Calu3 (cell line): ENCODE measurements around the gene PAPPA2. TPM values are rescaled to one million over a fixed set of nuclear protein-coding genes. Genes with fewer than 3 reads are reported as not detected.

Experiments
- BruUV-seq: library from RNA; stranded (reverse); fragments of 400-500 nt; replicated peaks from 2 replicates; lab custom pipeline; 2021; lab: Mats Ljungman, UMichigan
- CTCF ChIA-PET: fragments of 300-600 bp; sonication (Branson Sonifier 250); formaldehyde crosslinking; loops from one replicate; lab custom pipeline; 2022; ENCODE audit warnings: antibody characterized with exemption; lab: Charles Lee
- DNase-seq: peaks from one replicate; pipeline ENCODE4 v3.0.0; 2022
- H3K27ac Mint-ChIP-seq: one replicate; pipeline ENCODE4 v1.8.0; 2022; ENCODE audit warnings: mixed read lengths; ENCODE audit not compliant: unreplicated experiment
- H3K27me3 Mint-ChIP-seq: one replicate; pipeline ENCODE4 v1.8.0; 2022; ENCODE audit warnings: mixed read lengths; ENCODE audit not compliant: unreplicated experiment
- H3K36me3 Mint-ChIP-seq: one replicate; pipeline ENCODE4 v1.8.0; 2022; ENCODE audit warnings: mild to moderate bottlenecking, moderate library complexity, mixed read lengths; ENCODE audit not compliant: insufficient read depth, unreplicated experiment
- H3K4me1 Mint-ChIP-seq: one replicate; pipeline ENCODE4 v1.8.0; 2022; ENCODE audit warnings: mild to moderate bottlenecking, low read depth, mixed read lengths; ENCODE audit not compliant: unreplicated experiment
- H3K4me3 Mint-ChIP-seq: one replicate; pipeline ENCODE4 v1.8.0; 2022; ENCODE audit warnings: mild to moderate bottlenecking, low read depth, moderate library complexity, mixed read lengths; ENCODE audit not compliant: unreplicated experiment
- H3K9me3 Mint-ChIP-seq: one replicate; pipeline ENCODE4 v1.8.0; 2022; ENCODE audit warnings: low read depth, mixed read lengths; ENCODE audit not compliant: unreplicated experiment
- intact Hi-C: fragments of 100-400 bp; cut with micrococcal nuclease; formaldehyde crosslinking; loops from one replicate; pipeline ENCODE4 v1.10.0; 2022; ENCODE audit not compliant: unreplicated experiment
- total RNA-seq: library from RNA; stranded (reverse); gene quantifications from 2 replicates; pipeline ENCODE4 v1.2.3, GENCODE V29; 2022
- TF ChIP-seq, protein P1 (sequence below): fragments of 200-600 bp; IDR thresholded peaks from one replicate; pipeline ENCODE4 v1.8.0; 2022; ENCODE audit warnings: antibody characterized with exemption; ENCODE audit not compliant: unreplicated experiment

Gene PAPPA2
- total RNA-seq, 1 experiment from 2014 or later = 0.14 TPM

DNA sequence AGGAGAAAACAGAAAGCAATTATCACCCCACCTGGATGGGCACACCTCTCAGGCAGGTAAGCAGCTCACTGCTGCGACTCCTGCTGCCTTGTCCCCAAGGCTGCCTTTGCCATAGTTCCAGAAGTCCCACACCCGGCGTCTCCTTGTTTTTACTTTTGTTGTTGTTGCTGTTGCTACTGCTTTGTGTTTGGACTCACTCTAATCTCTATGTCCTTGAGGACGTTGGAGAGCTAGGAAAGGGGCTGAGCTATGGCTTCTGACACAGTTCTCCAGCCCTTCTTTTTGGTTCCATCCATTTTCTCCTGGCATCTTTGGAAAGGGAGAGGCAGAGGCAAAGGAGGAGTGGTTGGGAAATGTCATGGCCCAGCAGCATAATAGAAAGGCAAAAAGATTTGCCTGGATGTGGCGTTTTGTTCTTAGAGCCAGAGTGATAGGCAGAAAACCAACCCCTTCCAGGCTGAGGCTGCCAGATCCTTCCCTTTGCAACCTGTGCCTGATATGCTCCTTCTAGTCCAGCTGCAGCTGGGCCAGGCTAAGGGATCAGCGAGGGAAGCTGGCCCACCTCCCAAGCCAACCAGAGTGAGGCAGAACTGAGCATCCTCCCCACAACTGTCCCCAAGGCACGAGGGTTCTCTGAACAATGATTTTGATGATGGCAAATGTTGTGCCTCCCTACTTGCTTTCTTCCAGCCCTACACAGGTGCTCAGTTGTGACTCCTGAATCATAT is 430.8 kb downstream of the PAPPA2 start:
- BruUV-seq = no TSS peak
- Mint-ChIP-seq H3K4me1 (peaks cover 10% of the 10 kb centered on the region), H3K4me3 (no peak overlapping the region), H3K9me3 (no peaks in the 10 kb centered on the region), H3K27me3 (peaks cover 84% of the 10 kb centered on the region), H3K27ac (no peak overlapping the region), H3K36me3 (no peaks in the 10 kb centered on the region)
- intact Hi-C loops = no loop called here
- CTCF ChIA-PET = interaction anchor here (1.1 kb wide), 1 partner anchor 326 kb away, joined by 3 read pairs; no protein-coding TSS in a partner anchor
- DNase-seq = no peak
- TF ChIP-seq, protein P1, sequence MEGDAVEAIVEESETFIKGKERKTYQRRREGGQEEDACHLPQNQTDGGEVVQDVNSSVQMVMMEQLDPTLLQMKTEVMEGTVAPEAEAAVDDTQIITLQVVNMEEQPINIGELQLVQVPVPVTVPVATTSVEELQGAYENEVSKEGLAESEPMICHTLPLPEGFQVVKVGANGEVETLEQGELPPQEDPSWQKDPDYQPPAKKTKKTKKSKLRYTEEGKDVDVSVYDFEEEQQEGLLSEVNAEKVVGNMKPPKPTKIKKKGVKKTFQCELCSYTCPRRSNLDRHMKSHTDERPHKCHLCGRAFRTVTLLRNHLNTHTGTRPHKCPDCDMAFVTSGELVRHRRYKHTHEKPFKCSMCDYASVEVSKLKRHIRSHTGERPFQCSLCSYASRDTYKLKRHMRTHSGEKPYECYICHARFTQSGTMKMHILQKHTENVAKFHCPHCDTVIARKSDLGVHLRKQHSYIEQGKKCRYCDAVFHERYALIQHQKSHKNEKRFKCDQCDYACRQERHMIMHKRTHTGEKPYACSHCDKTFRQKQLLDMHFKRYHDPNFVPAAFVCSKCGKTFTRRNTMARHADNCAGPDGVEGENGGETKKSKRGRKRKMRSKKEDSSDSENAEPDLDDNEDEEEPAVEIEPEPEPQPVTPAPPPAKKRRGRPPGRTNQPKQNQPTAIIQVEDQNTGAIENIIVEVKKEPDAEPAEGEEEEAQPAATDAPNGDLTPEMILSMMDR = no peak

DNA sequence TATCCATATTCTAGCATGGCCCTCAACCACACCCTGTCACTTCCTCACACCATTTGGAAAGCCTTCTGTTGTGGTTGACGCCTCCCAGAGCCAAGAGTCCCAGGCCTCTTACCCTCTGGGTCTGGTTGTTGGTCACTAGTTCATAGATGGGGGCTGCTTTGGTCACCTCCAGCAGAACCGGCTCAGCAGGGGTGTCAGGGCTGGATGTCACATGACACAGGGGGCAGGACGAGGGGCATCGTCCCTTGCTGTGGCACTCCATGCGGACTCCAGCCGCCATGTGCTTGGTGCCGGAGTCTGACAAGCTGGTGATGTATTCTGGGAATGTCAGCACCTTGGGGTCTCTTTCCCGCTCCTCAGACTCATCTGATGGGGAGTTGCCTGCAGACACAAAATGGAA is 431.5 kb downstream of the PAPPA2 start:
- peaks cover 88% of the 10 kb centered on the region for H3K27me3 Mint-ChIP-seq
- TF ChIP-seq, protein P1 = no peak

More for the DNA sequence above, 431.5 kb downstream of the PAPPA2 start:
- Mint-ChIP-seq H3K27ac (no peak overlapping the region), H3K9me3 (no peaks in the 10 kb centered on the region), H3K36me3 (no peaks in the 10 kb centered on the region), H3K4me1 (peaks cover 10% of the 10 kb centered on the region), H3K4me3 (no peak overlapping the region)
- CTCF ChIA-PET = no interaction called here
- BruUV-seq = no TSS peak
- intact Hi-C loops = no loop called here
- no peak for DNase-seq
